Parathyroid adenoma (tissue), 2 donors: ENCODE results near the gene CARMIL3.

Experiments
- H2AFZ ChIP-seq: fragments of 300-600 bp; sonication (generic); one replicate; pipeline ENCODE4 v1.7.0; 2017; ENCODE audit warnings: antibody characterized with exemption, mild to moderate bottlenecking
- H3K27ac ChIP-seq: fragments of 300-600 bp; sonication (generic); one replicate; pipeline ENCODE4 v1.7.0; 2017
- H3K27me3 ChIP-seq: fragments of 300-600 bp; sonication (generic); one replicate; pipeline ENCODE4 v1.7.0; 2017; ENCODE audit warnings: low read length; ENCODE audit not compliant: control insufficient read depth, insufficient read depth
- H3K36me3 ChIP-seq: fragments of 300-600 bp; sonication (generic); one replicate; pipeline ENCODE4 v1.7.0; 2017; ENCODE audit warnings: low read length; ENCODE audit not compliant: control insufficient read depth, insufficient read depth
- H3K4me1 ChIP-seq: fragments of 300-600 bp; sonication (generic); one replicate; pipeline ENCODE4 v1.7.0; 2017; ENCODE audit warnings: control low read depth
- H3K4me2 ChIP-seq: fragments of 300-600 bp; sonication (generic); one replicate; pipeline ENCODE4 v1.7.0; 2017; ENCODE audit warnings: low read length
- H3K4me3 ChIP-seq: fragments of 300-600 bp; sonication (generic); one replicate; pipeline ENCODE4 v1.7.0; 2017; ENCODE audit warnings: low read depth, low read length
- H3K79me2 ChIP-seq: fragments of 300-600 bp; sonication (generic); one replicate; pipeline ENCODE4 v1.7.0; 2017; ENCODE audit warnings: control low read depth
- H3K9ac ChIP-seq: fragments of 300-600 bp; sonication (generic); one replicate; pipeline ENCODE4 v1.7.0; 2017; ENCODE audit warnings: mild to moderate bottlenecking
- H3K9me3 ChIP-seq: fragments of 300-600 bp; sonication (generic); one replicate; pipeline ENCODE4 v1.7.0; 2017; ENCODE audit warnings: low read length; ENCODE audit not compliant: control insufficient read depth
- TF ChIP-seq, protein P1 (sequence below): fragments of 300-600 bp; sonication (generic); IDR thresholded peaks from one replicate; pipeline ENCODE4 v1.7.0; 2017; ENCODE audit warnings: antibody characterized with exemption, mild to moderate bottlenecking
- donor health status: primary hyperparathyroidism.

CARMIL3 gene

DNA sequence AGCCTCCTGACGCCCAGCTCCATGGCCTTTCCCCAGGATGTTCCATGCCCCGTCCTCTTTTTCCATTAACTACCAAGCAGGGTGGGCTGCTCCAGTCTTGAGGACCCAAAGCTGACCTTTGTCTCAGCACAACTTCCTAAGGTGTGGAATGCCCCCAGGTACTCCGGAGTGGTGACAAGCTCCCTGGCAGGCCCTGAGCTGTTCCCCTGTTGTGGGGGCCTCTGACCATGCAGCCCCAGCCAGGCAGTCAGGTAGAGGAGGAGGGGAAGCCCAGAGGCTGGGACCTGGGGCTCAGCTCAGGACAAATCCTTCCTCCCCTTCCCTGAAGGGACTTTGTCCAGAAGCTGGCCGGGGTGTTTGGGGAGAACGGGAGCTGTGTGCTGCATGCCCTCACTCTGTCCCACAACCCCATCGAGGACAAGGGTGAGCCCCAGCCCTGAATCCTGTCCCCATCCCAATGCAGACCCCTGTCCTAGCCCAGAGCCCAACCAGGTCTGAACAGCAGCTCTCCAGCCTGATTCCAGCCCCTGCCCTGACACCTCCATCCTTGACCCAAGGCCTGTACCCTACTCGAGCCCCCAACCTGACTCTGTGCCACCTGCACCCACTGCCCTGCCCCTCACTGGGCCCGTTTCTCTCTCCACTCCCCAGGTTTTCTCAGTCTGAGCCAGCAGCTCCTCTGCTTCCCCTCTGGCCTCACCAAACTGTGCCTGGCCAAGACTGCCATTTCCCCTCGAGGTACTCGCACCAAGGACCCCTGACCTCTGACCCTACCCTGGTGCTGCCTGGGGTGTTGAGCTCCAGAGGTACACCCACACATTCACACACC lies 4.4 kb downstream of the CARMIL3 start:
- no peaks in the 10 kb centered on the region for H3K27me3 ChIP-seq
- H3K4me3 ChIP-seq, result no peak overlapping the region
- H3K9me3 ChIP-seq, result no peaks in the 10 kb centered on the region
- H3K79me2 ChIP-seq, result no peaks in the 10 kb centered on the region
- no peak overlapping the region for H3K4me2 ChIP-seq
- H2AFZ ChIP-seq, result no peak overlapping the region
- H3K9ac ChIP-seq, result no peak overlapping the region
- no peaks in the 10 kb centered on the region for H3K36me3 ChIP-seq
- TF ChIP-seq, protein P1, sequence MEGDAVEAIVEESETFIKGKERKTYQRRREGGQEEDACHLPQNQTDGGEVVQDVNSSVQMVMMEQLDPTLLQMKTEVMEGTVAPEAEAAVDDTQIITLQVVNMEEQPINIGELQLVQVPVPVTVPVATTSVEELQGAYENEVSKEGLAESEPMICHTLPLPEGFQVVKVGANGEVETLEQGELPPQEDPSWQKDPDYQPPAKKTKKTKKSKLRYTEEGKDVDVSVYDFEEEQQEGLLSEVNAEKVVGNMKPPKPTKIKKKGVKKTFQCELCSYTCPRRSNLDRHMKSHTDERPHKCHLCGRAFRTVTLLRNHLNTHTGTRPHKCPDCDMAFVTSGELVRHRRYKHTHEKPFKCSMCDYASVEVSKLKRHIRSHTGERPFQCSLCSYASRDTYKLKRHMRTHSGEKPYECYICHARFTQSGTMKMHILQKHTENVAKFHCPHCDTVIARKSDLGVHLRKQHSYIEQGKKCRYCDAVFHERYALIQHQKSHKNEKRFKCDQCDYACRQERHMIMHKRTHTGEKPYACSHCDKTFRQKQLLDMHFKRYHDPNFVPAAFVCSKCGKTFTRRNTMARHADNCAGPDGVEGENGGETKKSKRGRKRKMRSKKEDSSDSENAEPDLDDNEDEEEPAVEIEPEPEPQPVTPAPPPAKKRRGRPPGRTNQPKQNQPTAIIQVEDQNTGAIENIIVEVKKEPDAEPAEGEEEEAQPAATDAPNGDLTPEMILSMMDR, result no peak
- no peak overlapping the region for H3K27ac ChIP-seq
- peaks cover 8% of the 10 kb centered on the region for H3K4me1 ChIP-seq

DNA sequence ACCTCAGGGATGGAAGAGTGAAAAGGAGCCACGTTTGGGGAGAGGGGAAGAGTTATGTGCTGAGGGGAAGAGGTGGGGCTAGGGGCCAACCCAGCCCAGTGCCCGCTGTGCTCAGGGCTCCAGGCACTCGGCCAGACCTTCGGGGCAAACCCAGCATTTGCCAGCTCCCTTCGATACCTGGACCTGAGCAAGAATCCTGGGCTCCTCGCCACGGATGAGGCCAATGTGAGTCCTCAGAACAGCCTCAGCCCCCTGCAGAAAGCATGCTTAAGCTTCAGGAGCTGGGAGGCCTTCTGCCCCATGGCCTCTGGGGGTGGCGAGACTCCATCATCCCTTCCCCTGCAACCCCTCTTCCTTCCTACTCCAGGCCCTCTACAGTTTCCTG lies 5.0 kb downstream of the CARMIL3 start:
- Histone ChIP-seq H3K4me3 (no peak overlapping the region), H3K36me3 (no peaks in the 10 kb centered on the region), H3K27ac (no peak overlapping the region), H3K27me3 (no peaks in the 10 kb centered on the region), H3K9me3 (no peaks in the 10 kb centered on the region), H2AFZ (no peak overlapping the region), H3K79me2 (no peaks in the 10 kb centered on the region), H3K4me1 (peaks cover 5% of the 10 kb centered on the region), H3K4me2 (no peak overlapping the region), H3K9ac (no peak overlapping the region)
- TF ChIP-seq, protein P1, result no peak

DNA sequence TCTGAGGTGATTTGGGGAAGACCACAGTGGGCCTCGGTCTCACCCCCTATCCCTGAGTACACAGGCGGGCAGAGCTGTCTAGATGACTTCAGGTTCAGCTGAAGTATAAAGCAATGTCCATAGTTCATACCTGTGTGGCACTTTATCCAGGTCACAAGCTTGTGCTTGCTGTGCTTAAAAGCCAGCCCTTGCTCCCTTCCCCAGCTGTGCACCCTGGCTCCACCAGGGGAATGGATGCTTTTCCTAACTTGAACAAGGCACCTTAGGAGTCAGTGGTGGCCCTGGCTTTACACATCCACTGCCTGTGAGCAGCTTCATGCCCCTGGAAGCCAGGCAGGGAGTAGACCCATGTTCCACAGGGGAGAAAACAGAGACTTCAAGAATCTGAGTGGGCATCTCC lies 5.5 kb downstream of the CARMIL3 start:
- no peak overlapping the region for H2AFZ ChIP-seq
- no peaks in the 10 kb centered on the region for H3K27me3 ChIP-seq
- H3K4me2 ChIP-seq, result no peak overlapping the region
- H3K79me2 ChIP-seq, result no peaks in the 10 kb centered on the region
- H3K36me3 ChIP-seq, result no peaks in the 10 kb centered on the region
- H3K9me3 ChIP-seq, result no peaks in the 10 kb centered on the region
- H3K27ac ChIP-seq, result no peak overlapping the region
- TF ChIP-seq, protein P1, result no peak
- no peak overlapping the region for H3K4me3 ChIP-seq
- H3K9ac ChIP-seq, result no peak overlapping the region
- H3K4me1 ChIP-seq, result peaks cover 5% of the 10 kb centered on the region

DNA sequence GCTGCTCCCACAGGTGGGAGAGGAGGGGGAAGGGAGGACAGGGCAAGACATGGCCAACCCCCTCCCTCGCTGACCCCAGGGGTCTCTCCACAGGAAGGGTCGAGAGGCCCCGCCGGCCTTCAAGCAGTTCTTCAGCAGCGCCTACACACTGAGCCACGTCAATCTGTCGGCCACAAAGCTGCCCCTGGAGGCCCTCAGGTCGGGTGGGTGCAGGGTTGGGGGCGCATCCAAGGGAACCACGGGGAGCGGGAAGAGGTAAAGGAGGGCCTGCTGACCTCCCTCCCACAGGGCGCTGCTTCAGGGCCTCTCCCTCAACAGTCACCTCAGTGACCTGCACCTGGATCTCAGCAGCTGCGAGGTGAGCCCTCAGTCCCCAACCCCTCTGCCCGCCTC lies 6.1 kb downstream of the CARMIL3 start:
- peaks cover 5% of the 10 kb centered on the region for H3K4me1 ChIP-seq
- H3K9me3 ChIP-seq, result no peaks in the 10 kb centered on the region
- H3K4me2 ChIP-seq, result no peak overlapping the region
- H3K27me3 ChIP-seq, result no peaks in the 10 kb centered on the region
- no peak overlapping the region for H3K4me3 ChIP-seq
- no peak overlapping the region for H3K9ac ChIP-seq
- no peaks in the 10 kb centered on the region for H3K79me2 ChIP-seq
- H3K36me3 ChIP-seq, result no peaks in the 10 kb centered on the region
- TF ChIP-seq, protein P1, result no peak
- H3K27ac ChIP-seq, result no peak overlapping the region
- no peak overlapping the region for H2AFZ ChIP-seq
